Upper lobe of left lung (tissue), 6 donors: Measurements from ENCODE around the gene SUSD6. TPM values are rescaled to one million over a fixed set of nuclear protein-coding genes. Genes with fewer than 3 reads are reported as not detected.

Source experiments
- ATAC-seq, 2 donors: fragments of 200-7000 bp; cut with Tn5 transposase; one replicate each; pipeline ENCODE4 v1.9.1; 2022; ENCODE audit warnings: mild to moderate bottlenecking in 2 of 2, moderate library complexity in 2 of 2; ENCODE audit not compliant: low FRiP score in 2 of 2
- DNase-seq, 2 donors: peaks; one replicate each; pipeline ENCODE4 v3.0.0-alpha.2; 2019 to 2020
- H3K27ac ChIP-seq, 4 donors: fragments of 200-600 bp; sonication (generic); one replicate each; pipeline ENCODE4 v1.5.1; 2016 to 2019
- H3K27me3 ChIP-seq, 4 donors: fragments of 200-600 bp; sonication (generic); one replicate each; pipeline ENCODE4 v1.5.1; 2017 to 2019
- H3K36me3 ChIP-seq, 4 donors: fragments of 200-600 bp; sonication (generic); one replicate each; pipeline ENCODE4 v1.5.1; 2016 to 2019
- H3K4me1 ChIP-seq, 4 donors: fragments of 200-600 bp; sonication (generic); one replicate each; pipeline ENCODE4 v1.5.1; 2018 to 2019
- H3K4me3 ChIP-seq, 4 donors: fragments of 200-600 bp; sonication (generic); one replicate each; pipeline ENCODE4 v1.5.1; 2017 to 2019; ENCODE audit warnings: mild to moderate bottlenecking in 2 of 4, moderate library complexity in 1 of 4
- H3K9me3 ChIP-seq, 4 donors: fragments of 200-600 bp; sonication (generic); one replicate each; pipeline ENCODE4 v1.5.1; 2018 to 2019
- CTCF ChIP-seq, 6 experiments: fragments of 450-650 bp in 4 of 6; fragments of 200-600 bp in 2 of 6; sonication (generic) in 2 of 6; IDR thresholded peaks; one replicate each; pipeline ENCODE4 v1.5.1; 2016 to 2019; ENCODE audit warnings: antibody characterized with exemption in 6 of 6
- EP300 ChIP-seq, 4 donors: sonication (generic); formaldehyde crosslinking; IDR thresholded peaks; one replicate each; pipeline ENCODE4 v1.5.1; 2017; ENCODE audit warnings: antibody characterized with exemption in 4 of 4, control low read depth in 2 of 4
- POLR2A ChIP-seq, 4 donors: fragments of 450-650 bp; IDR thresholded peaks; one replicate each; pipeline ENCODE4 v1.5.1; 2016 to 2017; ENCODE audit warnings: antibody characterized with exemption in 4 of 4, mild to moderate bottlenecking in 2 of 4
- POLR2AphosphoS5 ChIP-seq, 2 donors: sonication (generic); formaldehyde crosslinking; IDR thresholded peaks; one replicate each; pipeline ENCODE4 v1.5.1; 2017; ENCODE audit warnings: antibody characterized with exemption in 2 of 2
- WGBS, 2 donors: methylation state at CpG; one replicate each; pipeline ENCODE4 v1.1.5; 2017 to 2018; 5-methylcytosine and 5-hydroxymethylcytosine counted together
- total RNA-seq, 6 donors: library from RNA; depleted of rRNA in 4 of 6; stranded (reverse); fragments of >200 nt in 4 of 6; gene quantifications; one replicate each; pipeline versions ENCODE4 v1.1.0 to v1.2.1, GENCODE V29; 2016 to 2021
- donor health status: DM: no; HTN: no; CAD: no; lungs with moderate emphysema.
- donor health status: DM: no; HTN: yes; CAD: no; lungs with severe emphysema.

The SUSD6 gene
- total RNA-seq, 6 donors from 2014 or later: 63.4 to 90.4 (median 81.6) TPM

- peaks cover 49 to 78% (median 67%) of the 10 kb centered on the region in 4 donors for H3K4me1 ChIP-seq
- peak overlapping the region; percentile 55 to 84 (median 67) for H3K27ac ChIP-seq
- no peak overlapping the region for H3K4me3 ChIP-seq
- 32 to 64% methylated on average over 1 of the region's 1 CpG for WGBS, 2 donors
- H3K36me3 ChIP-seq: no peaks in the 10 kb centered on the region
- DNase-seq (peak in 1 of 2 donors; percentile 60), ATAC-seq (peak; percentile 78)
- TF ChIP-seq POLR2A (IDR thresholded peaks at IDR 0.05): no peak
- no peak for TF ChIP-seq POLR2AphosphoS5 (IDR thresholded peaks at IDR 0.05)
- TF ChIP-seq CTCF (IDR thresholded peaks at IDR 0.05): no peak
- TF ChIP-seq EP300 (IDR thresholded peaks at IDR 0.05): peak in 2 of 4 donors; percentile 53 to 59
- no peaks in the 10 kb centered on the region for H3K27me3 ChIP-seq
- no peaks in the 10 kb centered on the region for H3K9me3 ChIP-seq
Measured at GRCh38 chr14:69682621-69683263, 71.3 kb downstream of the SUSD6 start.

- Histone ChIP-seq H3K27me3 (no peaks in the 10 kb centered on the region), H3K9me3 (no peaks in the 10 kb centered on the region), H3K27ac (peak overlapping the region; percentile 55 to 84 (median 67)), H3K36me3 (no peaks in the 10 kb centered on the region), H3K4me1 (peaks cover 58 to 85% (median 72%) of the 10 kb centered on the region in 4 donors), H3K4me3 (no peak overlapping the region)
- WGBS, 2 donors: 64 to 70% methylated on average over 3 of the region's 3 CpGs
- TF ChIP-seq POLR2AphosphoS5 (IDR thresholded peaks at IDR 0.05) (no peak), POLR2A (IDR thresholded peaks at IDR 0.05) (no peak), EP300 (IDR thresholded peaks at IDR 0.05) (no peak)
- ATAC-seq (no peak), DNase-seq (no peak)
Measured at GRCh38 chr14:69683971-69684370, 72.6 kb downstream of the SUSD6 start.

- peak overlapping the region; percentile 55 to 84 (median 67) for H3K27ac ChIP-seq
- WGBS, 2 donors: 35 to 48% methylated on average over 6 of the region's 6 CpGs
- no peaks in the 10 kb centered on the region for H3K9me3 ChIP-seq
- H3K36me3 ChIP-seq: no peaks in the 10 kb centered on the region
- no peak overlapping the region for H3K4me3 ChIP-seq
- TF ChIP-seq POLR2A (IDR thresholded peaks at IDR 0.05): no peak
- no peak for TF ChIP-seq POLR2AphosphoS5 (IDR thresholded peaks at IDR 0.05)
- peaks cover 58 to 85% (median 74%) of the 10 kb centered on the region in 4 donors for H3K4me1 ChIP-seq
- no peaks in the 10 kb centered on the region for H3K27me3 ChIP-seq
- DNase-seq (peak in 1 of 2 donors; percentile 50), ATAC-seq (peak in 1 of 2 donors; percentile 52)
Measured at GRCh38 chr14:69684461-69685217, 73.2 kb downstream of the SUSD6 start.

GRCh38 chr14:69685218-69685616 is 73.8 kb downstream of the SUSD6 start:
- peak overlapping the region; percentile 55 to 84 (median 67) for H3K27ac ChIP-seq

GRCh38 chr14:69685716-69686115 is 74.3 kb downstream of the SUSD6 start:
- Histone ChIP-seq H3K36me3 (peaks cover 0 to 2% (median 0%) of the 10 kb centered on the region in 4 donors), H3K9me3 (no peaks in the 10 kb centered on the region), H3K4me1 (peaks cover 58 to 77% (median 69%) of the 10 kb centered on the region in 4 donors), H3K27me3 (no peaks in the 10 kb centered on the region), H3K4me3 (no peak overlapping the region), H3K27ac (peak overlapping the region; percentile 55 to 84 (median 67))
- WGBS, 2 donors: 32 to 48% methylated on average over 6 of the region's 6 CpGs
- no peak for TF ChIP-seq POLR2A (IDR thresholded peaks at IDR 0.05)
- TF ChIP-seq CTCF (IDR thresholded peaks at IDR 0.05): no peak
- peak in 1 of 2 donors; percentile 21 for TF ChIP-seq POLR2AphosphoS5 (IDR thresholded peaks at IDR 0.05)
- peak in 1 of 4 donors; percentile 43 for TF ChIP-seq EP300 (IDR thresholded peaks at IDR 0.05)
- peak; percentile 66 to 76 for ATAC-seq
- peak; percentile 64 to 85 for DNase-seq

More at GRCh38 chr14:69685218-69685616, 73.8 kb downstream of the SUSD6 start:
- WGBS, 2 donors: 49 to 71% methylated on average over 2 to 3 of the region's 3 CpGs
- ATAC-seq (peak in 1 of 2 donors; percentile 31), DNase-seq (no peak)
- no peak for TF ChIP-seq POLR2A (IDR thresholded peaks at IDR 0.05)
- TF ChIP-seq POLR2AphosphoS5 (IDR thresholded peaks at IDR 0.05): no peak
- TF ChIP-seq EP300 (IDR thresholded peaks at IDR 0.05): peak in 1 of 4 donors; percentile 51
- TF ChIP-seq CTCF (IDR thresholded peaks at IDR 0.05): no peak
- H3K36me3 ChIP-seq: no peaks in the 10 kb centered on the region
- H3K4me3 ChIP-seq: no peak overlapping the region
- H3K9me3 ChIP-seq: no peaks in the 10 kb centered on the region
- H3K27me3 ChIP-seq: no peaks in the 10 kb centered on the region
- H3K4me1 ChIP-seq: peaks cover 58 to 82% (median 70%) of the 10 kb centered on the region in 4 donors
